GM06990 (cell line): ENCODE data around the gene SPINK9.

Source experiments
- DNase-seq: peaks from one replicate; pipeline ENCODE4 v3.0.0-alpha.2; 2011; ENCODE audit not compliant: insufficient read length; ENCODE audit errors: extremely low read depth
- H3K27me3 ChIP-seq: replicated peaks from 2 replicates; pipeline ENCODE4 v1.6.0; 2011; ENCODE audit warnings: low read length; ENCODE audit not compliant: control insufficient read depth, insufficient read depth
- H3K36me3 ChIP-seq: 2 replicates; pipeline ENCODE4 v1.5.1; 2011; ENCODE audit warnings: low read length; ENCODE audit not compliant: control insufficient read depth, insufficient read depth
- H3K4me3 ChIP-seq: replicated peaks from 2 replicates; pipeline ENCODE4 v1.5.1; 2011; ENCODE audit warnings: low read depth, mild to moderate bottlenecking, control low read depth, low read length
- CTCF ChIP-seq: IDR thresholded peaks from 2 replicates; pipeline ENCODE4 v1.5.1; 2011; ENCODE audit warnings: low read length, control low read depth, mild to moderate bottlenecking, inconsistent platforms; ENCODE audit not compliant: insufficient read depth, poor library complexity, severe bottlenecking

The SPINK9 gene

GRCh38 chr5:148388696-148389095 lies 53.3 kb downstream of the SPINK9 start:
- Histone ChIP-seq H3K27me3 (no peaks in the 10 kb centered on the region), H3K4me3 (no peak overlapping the region), H3K36me3 (no peaks in the 10 kb centered on the region; the same call in none of the 2 replicates)
- no peak for DNase-seq
- TF ChIP-seq CTCF, result no peak
